Measurements from ENCODE around the gene PLEKHO1.

DNA sequence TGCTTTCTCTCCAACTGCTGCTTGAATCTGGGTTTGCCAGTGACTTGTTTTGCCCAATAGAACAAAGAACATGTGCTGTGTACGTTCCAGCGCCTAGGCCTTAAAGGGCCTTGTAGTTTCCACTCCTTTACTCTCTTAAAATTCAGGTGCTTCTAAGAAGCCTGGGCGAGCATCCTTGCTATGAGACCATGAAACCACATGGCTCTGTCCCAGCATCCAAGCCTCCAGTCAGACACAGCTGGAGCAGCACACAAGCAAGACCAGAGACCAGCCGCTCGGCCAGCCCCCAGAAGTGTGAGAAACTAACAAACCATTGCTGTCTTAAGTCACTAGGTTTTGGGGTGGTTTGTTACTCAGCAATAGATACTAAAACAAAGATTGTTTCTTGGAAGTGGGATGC is 15.1 kb downstream of the PLEKHO1 start:
- TF ChIP-seq, protein P1, sequence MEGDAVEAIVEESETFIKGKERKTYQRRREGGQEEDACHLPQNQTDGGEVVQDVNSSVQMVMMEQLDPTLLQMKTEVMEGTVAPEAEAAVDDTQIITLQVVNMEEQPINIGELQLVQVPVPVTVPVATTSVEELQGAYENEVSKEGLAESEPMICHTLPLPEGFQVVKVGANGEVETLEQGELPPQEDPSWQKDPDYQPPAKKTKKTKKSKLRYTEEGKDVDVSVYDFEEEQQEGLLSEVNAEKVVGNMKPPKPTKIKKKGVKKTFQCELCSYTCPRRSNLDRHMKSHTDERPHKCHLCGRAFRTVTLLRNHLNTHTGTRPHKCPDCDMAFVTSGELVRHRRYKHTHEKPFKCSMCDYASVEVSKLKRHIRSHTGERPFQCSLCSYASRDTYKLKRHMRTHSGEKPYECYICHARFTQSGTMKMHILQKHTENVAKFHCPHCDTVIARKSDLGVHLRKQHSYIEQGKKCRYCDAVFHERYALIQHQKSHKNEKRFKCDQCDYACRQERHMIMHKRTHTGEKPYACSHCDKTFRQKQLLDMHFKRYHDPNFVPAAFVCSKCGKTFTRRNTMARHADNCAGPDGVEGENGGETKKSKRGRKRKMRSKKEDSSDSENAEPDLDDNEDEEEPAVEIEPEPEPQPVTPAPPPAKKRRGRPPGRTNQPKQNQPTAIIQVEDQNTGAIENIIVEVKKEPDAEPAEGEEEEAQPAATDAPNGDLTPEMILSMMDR (IDR thresholded peaks at IDR 0.05) = no peak
- TF ChIP-seq POLR2A (IDR thresholded peaks at IDR 0.05) = no peak

Measured in thyroid gland (tissue), 4 donors.